Body of pancreas (tissue), 4 donors: ENCODE data around the gene C11orf52. TPM values are rescaled to one million over a fixed set of nuclear protein-coding genes. Genes with fewer than 3 reads are reported as not detected.

Experiments
- ATAC-seq: fragments of 150-250 bp; one replicate; pipeline ENCODE4 v1.9.1; 2016
- DNase-seq, 4 donors: peaks; one replicate each; pipeline ENCODE4 v3.0.0-alpha.2; 2019
- H3K27ac ChIP-seq, 4 donors: fragments of 200-600 bp; sonication (generic); 1 replicate in 3 of 4; 2 replicates in 1 of 4; pipeline versions ENCODE4 v1.5.1 to v1.6.1; 2016 to 2019; ENCODE audit warnings: mild to moderate bottlenecking in 1 of 4, mixed read lengths in 1 of 4, moderate library complexity in 1 of 4
- H3K27me3 ChIP-seq, 2 donors: fragments of 200-600 bp; sonication (generic); one replicate each; pipeline ENCODE4 v1.6.0; 2016; ENCODE audit warnings: mild to moderate bottlenecking in 1 of 2
- H3K36me3 ChIP-seq, 2 donors: fragments of 200-600 bp; sonication (generic); replicated peaks in 1 of 2; 2 replicates each; pipeline ENCODE4 v1.5.1; 2016; ENCODE audit warnings: low read depth in 2 of 2; ENCODE audit not compliant: insufficient read depth in 1 of 2
- H3K4me1 ChIP-seq: fragments of 200-600 bp; sonication (generic); one replicate; pipeline ENCODE4 v1.6.0; 2016
- H3K4me3 ChIP-seq, 2 donors: fragments of 200-600 bp; sonication (generic); 1 replicate in 1 of 2; 2 replicates in 1 of 2; pipeline ENCODE4 v1.5.1; 2016 to 2019
- H3K9me3 ChIP-seq, 3 donors: fragments of 200-600 bp; sonication (generic); 1 replicate in 2 of 3; 2 replicates in 1 of 3; pipeline ENCODE4 v1.5.1; 2016
- POLR2A ChIP-seq, 3 donors: fragments of 450-650 bp; IDR thresholded peaks; one replicate each; pipeline ENCODE4 v1.6.1; 2016; ENCODE audit warnings: antibody characterized with exemption in 3 of 3, mild to moderate bottlenecking in 2 of 3
- WGBS, 2 donors: methylation state at CpG; one replicate each; pipeline ENCODE4 v1.1.5; 2017; 5-methylcytosine and 5-hydroxymethylcytosine counted together
- intact Hi-C: fragments of 100-400 bp; cut with DNase I; formaldehyde crosslinking; loops from one replicate; pipeline ENCODE4 v1.15.1; 2023
- total RNA-seq, 2 donors: library from RNA; depleted of rRNA; stranded (reverse); fragments of >200 nt; gene quantifications; one replicate each; pipeline ENCODE4 v1.1.0, GENCODE V29; 2016
- TF ChIP-seq, protein P1 (sequence below), 7 experiments: fragments of 450-650 bp in 4 of 7; fragments of 200-600 bp in 3 of 7; sonication (generic) in 3 of 7; IDR thresholded peaks; one replicate each; pipeline ENCODE4 v1.5.1; 2016 to 2019; ENCODE audit warnings: antibody characterized with exemption in 7 of 7

The C11orf52 gene, protein sequence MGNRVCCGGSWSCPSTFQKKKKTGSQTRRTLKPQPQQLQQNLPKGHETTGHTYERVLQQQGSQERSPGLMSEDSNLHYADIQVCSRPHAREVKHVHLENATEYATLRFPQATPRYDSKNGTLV
- total RNA-seq, result 10 to 100 TPM in 1 of 2 donors, 1 to 10 TPM in 1; 4.6 to 14.8 TPM

DNA sequence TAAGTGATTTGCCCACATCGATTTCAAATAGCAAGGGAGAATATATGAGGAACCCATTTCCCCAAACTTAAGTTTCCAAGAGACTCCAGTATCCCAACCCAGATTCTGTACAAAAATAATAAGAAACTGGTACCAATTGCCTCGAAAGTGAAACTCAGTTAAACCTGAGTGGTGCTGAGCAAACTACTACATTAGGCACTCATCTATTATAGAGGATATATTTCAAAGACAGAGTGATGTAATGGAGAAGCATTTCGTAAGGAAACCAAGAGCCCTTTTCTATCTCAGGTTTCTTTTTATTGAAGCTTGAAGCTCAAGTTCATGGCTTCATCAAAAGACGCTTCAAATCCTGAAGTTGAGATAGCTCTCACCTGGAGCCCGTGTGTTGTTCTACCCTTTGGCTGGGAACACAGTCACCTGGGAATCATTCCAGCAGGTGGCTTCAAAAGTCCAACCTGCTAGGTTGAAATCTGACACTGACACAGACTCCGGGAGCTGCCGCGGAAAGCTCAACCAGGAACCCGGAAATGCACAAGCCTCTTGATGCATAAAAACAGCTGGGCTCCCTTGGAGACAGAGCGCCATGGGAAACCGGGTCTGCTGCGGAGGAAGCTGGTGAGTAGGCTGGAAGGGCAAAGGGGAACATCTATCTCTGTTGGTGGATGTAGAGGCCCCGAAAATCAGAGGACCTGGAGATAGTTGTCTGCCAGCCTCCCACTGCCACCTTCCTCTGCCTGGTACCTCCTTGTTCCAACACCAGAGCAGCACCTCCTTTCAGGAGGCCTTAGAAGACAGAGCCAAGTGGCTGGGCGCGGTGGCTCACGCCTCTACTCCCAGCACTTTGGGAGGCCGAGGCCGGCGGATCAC is at the start of gene C11orf52:
Gene C11orf52, plus strand, starts transcription at position 524 of the 867 bp plus-strand sequence. Its CDS starts 60 bp downstream, at position 584.
- intact Hi-C loops, result no loop called here
- 13 to 24% methylated on average over 16 to 19 of the region's 19 CpGs for WGBS, 2 donors
- Histone ChIP-seq H3K27ac (peak within 1 kb of the TSS; percentile 78 to 94 (median 88)), H3K4me1 (peaks cover 52% of the 10 kb centered on the region), H3K27me3 (no peaks in the 10 kb centered on the region), H3K36me3 (no peaks in the 10 kb centered on the region), H3K4me3 (peak within 1 kb of the TSS in 1 of 2 donors; percentile 11), H3K9me3 (no peaks in the 10 kb centered on the region)
- peak in 2 of 3 donors; percentile 84 to 88 for TF ChIP-seq POLR2A (IDR thresholded peaks at IDR 0.05)
- TF ChIP-seq, protein P1, sequence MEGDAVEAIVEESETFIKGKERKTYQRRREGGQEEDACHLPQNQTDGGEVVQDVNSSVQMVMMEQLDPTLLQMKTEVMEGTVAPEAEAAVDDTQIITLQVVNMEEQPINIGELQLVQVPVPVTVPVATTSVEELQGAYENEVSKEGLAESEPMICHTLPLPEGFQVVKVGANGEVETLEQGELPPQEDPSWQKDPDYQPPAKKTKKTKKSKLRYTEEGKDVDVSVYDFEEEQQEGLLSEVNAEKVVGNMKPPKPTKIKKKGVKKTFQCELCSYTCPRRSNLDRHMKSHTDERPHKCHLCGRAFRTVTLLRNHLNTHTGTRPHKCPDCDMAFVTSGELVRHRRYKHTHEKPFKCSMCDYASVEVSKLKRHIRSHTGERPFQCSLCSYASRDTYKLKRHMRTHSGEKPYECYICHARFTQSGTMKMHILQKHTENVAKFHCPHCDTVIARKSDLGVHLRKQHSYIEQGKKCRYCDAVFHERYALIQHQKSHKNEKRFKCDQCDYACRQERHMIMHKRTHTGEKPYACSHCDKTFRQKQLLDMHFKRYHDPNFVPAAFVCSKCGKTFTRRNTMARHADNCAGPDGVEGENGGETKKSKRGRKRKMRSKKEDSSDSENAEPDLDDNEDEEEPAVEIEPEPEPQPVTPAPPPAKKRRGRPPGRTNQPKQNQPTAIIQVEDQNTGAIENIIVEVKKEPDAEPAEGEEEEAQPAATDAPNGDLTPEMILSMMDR (IDR thresholded peaks at IDR 0.05), result peak in 4 of 7 experiments; percentile 21 to 44 (median 26)
- DNase-seq, result peak; percentile 92 to 96 (median 95)
- peak; percentile 93 for ATAC-seq

DNA sequence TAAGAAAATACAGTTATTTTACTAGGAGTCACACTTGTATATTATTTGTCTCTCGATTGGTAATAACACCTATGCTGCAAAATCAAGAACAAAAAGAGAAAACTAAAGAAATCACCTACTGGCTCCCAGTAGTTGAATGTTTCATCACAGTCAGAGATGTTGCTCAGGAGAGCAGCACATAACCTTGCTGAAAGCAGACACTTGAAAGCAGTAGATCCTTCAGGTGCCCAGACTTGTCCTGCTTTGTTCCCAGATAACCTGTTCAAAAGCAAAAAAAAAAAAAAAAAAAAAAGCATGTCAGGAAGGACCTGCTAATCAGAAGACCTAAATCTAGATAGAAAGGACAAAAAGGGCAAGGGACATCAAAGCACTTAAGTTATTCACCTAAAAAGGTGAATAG is 48.6 kb upstream of the C11orf52 start:
- Histone ChIP-seq H3K36me3 (peaks cover 0 to 2% of the 10 kb centered on the region in 2 donors), H3K4me1 (peaks cover 17% of the 10 kb centered on the region), H3K27ac (peak overlapping the region in 1 of 4 donors; percentile 92), H3K4me3 (peak overlapping the region in 1 of 2 donors; percentile 86), H3K9me3 (no peaks in the 10 kb centered on the region), H3K27me3 (no peaks in the 10 kb centered on the region)
- DNase-seq, result no peak
- no peak for TF ChIP-seq POLR2A (IDR thresholded peaks at IDR 0.05)
- TF ChIP-seq, protein P1 (IDR thresholded peaks at IDR 0.05), result no peak
- WGBS, 2 donors, result 59 to 69% methylated on average over 1 of the region's 1 CpG
- no peak for ATAC-seq
- intact Hi-C loops, result no loop called here

DNA sequence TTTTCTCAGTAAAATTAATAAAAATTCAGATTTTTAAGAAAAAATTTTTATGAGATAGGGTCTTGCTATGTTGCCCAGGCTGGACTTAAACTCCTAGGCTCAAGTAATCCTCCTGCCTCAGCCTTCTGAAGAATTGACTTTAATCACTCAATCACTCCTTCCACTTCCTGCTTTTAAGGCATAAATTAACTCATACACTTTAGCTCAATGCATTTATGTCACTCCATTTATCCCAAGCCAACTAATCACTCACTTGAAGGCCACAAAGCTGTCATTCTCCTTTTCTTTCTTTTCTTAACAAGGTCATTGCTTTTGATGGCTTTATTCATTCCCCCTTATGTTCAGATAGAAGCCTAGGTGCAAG is 48.2 kb upstream of the C11orf52 start:
- H3K4me1 ChIP-seq, result peaks cover 17% of the 10 kb centered on the region
- no peak for DNase-seq
- no peaks in the 10 kb centered on the region for H3K27me3 ChIP-seq
- no peak for TF ChIP-seq POLR2A (IDR thresholded peaks at IDR 0.05)
- TF ChIP-seq, protein P1 (IDR thresholded peaks at IDR 0.05), result no peak
- H3K9me3 ChIP-seq, result no peaks in the 10 kb centered on the region
- no peak for ATAC-seq
- peaks cover 0 to 2% of the 10 kb centered on the region in 2 donors for H3K36me3 ChIP-seq
- H3K27ac ChIP-seq, result peak overlapping the region; percentile 84 to 92 (median 88)
- intact Hi-C loops, result no loop called here
- peak overlapping the region; percentile 67 to 86 for H3K4me3 ChIP-seq

DNA sequence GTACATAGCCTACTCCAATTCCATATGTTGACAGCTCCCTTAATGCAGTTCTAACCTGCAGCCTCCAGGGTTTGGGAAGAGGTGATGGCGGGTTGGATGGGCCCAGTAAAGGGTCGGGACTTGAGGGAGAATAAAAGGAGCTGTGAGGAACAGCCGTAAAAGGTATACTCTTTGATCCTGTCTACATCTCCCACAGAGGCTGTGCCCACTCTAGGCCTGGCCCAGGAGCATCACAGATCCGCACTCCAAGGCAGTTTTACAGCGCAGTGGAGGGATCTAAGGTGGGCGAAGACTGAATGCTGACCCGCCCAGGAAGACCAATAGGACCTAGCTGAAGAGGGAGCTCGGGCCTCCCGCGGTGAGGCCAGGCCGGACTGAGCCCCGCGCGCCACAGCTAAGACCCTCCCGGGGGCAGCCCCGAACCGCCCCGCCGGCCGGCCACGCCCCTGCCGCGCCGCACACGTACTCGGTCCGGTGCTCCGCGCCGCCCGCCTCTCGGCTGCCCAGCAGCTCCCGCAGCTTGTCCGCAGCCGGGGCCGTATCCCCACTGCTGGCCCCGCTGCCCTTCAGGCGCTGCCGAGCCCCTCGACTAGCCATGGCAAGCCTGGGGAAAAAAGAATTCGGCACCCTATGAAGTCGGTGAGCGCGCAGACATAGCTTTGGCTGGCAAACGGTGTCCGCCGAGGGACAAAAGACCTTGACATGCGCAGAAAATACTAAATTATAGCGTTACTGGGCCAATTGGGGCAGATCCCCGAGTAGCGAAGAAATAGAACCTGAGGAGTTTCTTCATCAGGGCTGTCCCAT is 47.6 kb upstream of the C11orf52 start, which contains the start of gene ALG9:
Gene ALG9, minus strand, starts transcription at position 696 of the 807 bp plus-strand sequence. Its CDS starts 99 bp downstream, at position 597.
- Histone ChIP-seq H3K36me3 (peaks cover 0 to 2% of the 10 kb centered on the region in 2 donors), H3K27me3 (no peaks in the 10 kb centered on the region), H3K4me1 (peaks cover 17% of the 10 kb centered on the region), H3K27ac (peak within 1 kb of the TSS; percentile 84 to 92 (median 88)), H3K9me3 (no peaks in the 10 kb centered on the region), H3K4me3 (peak within 1 kb of the TSS; percentile 67 to 86)
- peak; percentile 88 for ATAC-seq
- 0 to 2% methylated on average over 18 to 48 of the region's 51 CpGs for WGBS, 2 donors
- TF ChIP-seq POLR2A (IDR thresholded peaks at IDR 0.05), result peak; percentile 38 to 73 (median 64)
- TF ChIP-seq, protein P1 (IDR thresholded peaks at IDR 0.05), result peak in 3 of 7 experiments; percentile 34 to 46 (median 46)
- intact Hi-C loops, result no loop called here
- DNase-seq, result peak; percentile 80 to 88 (median 81)
